PFSK-1 (cell line): ENCODE results near the gene PATE4.

Experiments
- FOXP2 ChIP-seq: optimal IDR thresholded peaks from 2 replicates; pipeline ENCODE3; 2011; ENCODE audit warnings: borderline replicate concordance, control low read depth, inconsistent platforms; ENCODE audit not compliant: insufficient read depth; ENCODE audit errors: extremely low read length, extremely low read depth
- POLR2AphosphoS5 ChIP-seq: IDR thresholded peaks from 2 replicates; pipeline ENCODE4 v1.6.1; 2012; ENCODE audit warnings: low read depth, mild to moderate bottlenecking, control low read depth, low read length, moderate library complexity
- REST ChIP-seq, 2 experiments: IDR thresholded peaks; 2 replicates each; pipeline versions ENCODE4 v1.6.1 to v1.8.0; 2011 to 2012; ENCODE audit warnings: low read depth in 2 of 2, low read length in 2 of 2, control low read depth in 1 of 2, inconsistent platforms in 1 of 2, mild to moderate bottlenecking in 1 of 2, moderate library complexity in 1 of 2; ENCODE audit not compliant: insufficient read depth in 1 of 2
- SIN3A ChIP-seq: IDR thresholded peaks from 2 replicates; pipeline ENCODE4 v1.6.1; 2012; ENCODE audit warnings: mild to moderate bottlenecking, low read length, moderate library complexity, borderline replicate concordance; ENCODE audit not compliant: insufficient read depth
- TAF1 ChIP-seq: IDR thresholded peaks from 2 replicates; pipeline ENCODE4 v1.6.1; 2012; ENCODE audit warnings: low read length, control low read depth, borderline replicate concordance; ENCODE audit not compliant: insufficient read depth

PATE4 gene

GRCh38 chr11:125842321-125842948, 9.3 kb downstream of the PATE4 start:
- TF ChIP-seq REST (IDR thresholded peaks at IDR 0.05; ENCODE audit: insufficient read depth in 1 of 2, low read depth in 2 of 2, low read length in 2 of 2) (no peak), POLR2AphosphoS5 (no peak), SIN3A (no peak), TAF1 (no peak), FOXP2 (no peak)

GRCh38 chr11:125846188-125846587, 13.1 kb downstream of the PATE4 start:
- TF ChIP-seq REST (IDR thresholded peaks at IDR 0.05; ENCODE audit: insufficient read depth in 1 of 2, low read depth in 2 of 2, low read length in 2 of 2) = no peak

- TF ChIP-seq POLR2AphosphoS5 = no peak
- TF ChIP-seq SIN3A = no peak
- no peak for TF ChIP-seq FOXP2
- TF ChIP-seq REST (IDR thresholded peaks at IDR 0.05; ENCODE audit: insufficient read depth in 1 of 2, low read depth in 2 of 2, low read length in 2 of 2) = no peak
- TF ChIP-seq TAF1 = no peak
Observed at GRCh38 chr11:125869521-125869920, 36.4 kb downstream of the PATE4 start.

- TF ChIP-seq POLR2AphosphoS5 = no peak
- no peak for TF ChIP-seq REST (IDR thresholded peaks at IDR 0.05; ENCODE audit: insufficient read depth in 1 of 2, low read depth in 2 of 2, low read length in 2 of 2)
- TF ChIP-seq SIN3A = no peak
- TF ChIP-seq TAF1 = no peak
- no peak for TF ChIP-seq FOXP2
Observed at GRCh38 chr11:125871391-125872137, 38.4 kb downstream of the PATE4 start.
